ENCODE data around the gene ZNF774. TPM values are rescaled to one million over a fixed set of nuclear protein-coding genes. Genes with fewer than 3 reads are reported as not detected.
"Not testable (repeated sequence)": the region's sequence is repeated elsewhere in the genome, so short reads cannot be mapped to it uniquely, and the experiment has no call there.

The ZNF774 gene
- total RNA-seq, 1 donor from 2014 or later: 9.5 TPM

DNA sequence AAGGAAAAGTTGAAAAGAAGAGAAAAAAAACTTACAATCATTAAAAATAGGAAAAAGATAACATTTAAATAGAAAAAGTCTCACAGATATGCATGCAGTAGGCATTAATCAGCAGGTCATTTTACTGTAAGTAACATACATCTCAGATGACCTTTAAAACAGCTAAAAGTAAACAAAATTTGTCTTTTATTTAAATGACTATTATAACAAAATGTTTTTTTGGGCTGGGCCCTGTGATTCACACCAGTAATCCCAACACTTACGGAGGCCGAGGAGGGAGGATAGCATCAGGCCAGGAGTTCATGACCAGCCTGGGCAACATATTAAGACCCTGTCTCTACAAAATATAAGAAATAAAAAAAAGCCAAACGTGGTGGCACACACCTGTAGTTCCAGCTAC, 50.7 kb downstream of the ZNF774 start:
- H3K4me3 Mint-ChIP-seq (ENCODE audit: low read depth): peak overlapping the region; percentile 25
- H3K4me1 Mint-ChIP-seq (ENCODE audit: low read depth): peaks cover 45% of the 10 kb centered on the region

GRCh38 chr15:90405055-90405607, 53.0 kb downstream of the ZNF774 start:
- Mint-ChIP-seq H3K27me3 (no peaks in the 10 kb centered on the region), H3K9me3 (ENCODE audit: low read depth) (peaks cover 4% of the 10 kb centered on the region), H3K27ac (no peak overlapping the region), H3K36me3 (ENCODE audit: insufficient read depth) (peaks cover 14% of the 10 kb centered on the region), H3K4me1 (ENCODE audit: low read depth) (peaks cover 45% of the 10 kb centered on the region), H3K4me3 (ENCODE audit: low read depth) (no peak overlapping the region)
- no peak for DNase-seq (ENCODE audit: low spot score, unreplicated experiment)
- TF ChIP-seq CTCF (IDR thresholded peaks at IDR 0.05; ENCODE audit: unreplicated experiment): no peak

More for the DNA sequence above, 50.7 kb downstream of the ZNF774 start:
- TF ChIP-seq CTCF (IDR thresholded peaks at IDR 0.05; ENCODE audit: unreplicated experiment): no peak
- Mint-ChIP-seq H3K27ac (peak overlapping the region; percentile 97), H3K27me3 (no peaks in the 10 kb centered on the region), H3K9me3 (ENCODE audit: low read depth) (no peaks in the 10 kb centered on the region), H3K36me3 (ENCODE audit: insufficient read depth) (peaks cover 4% of the 10 kb centered on the region)
- no peak for DNase-seq (ENCODE audit: low spot score, unreplicated experiment)

DNA sequence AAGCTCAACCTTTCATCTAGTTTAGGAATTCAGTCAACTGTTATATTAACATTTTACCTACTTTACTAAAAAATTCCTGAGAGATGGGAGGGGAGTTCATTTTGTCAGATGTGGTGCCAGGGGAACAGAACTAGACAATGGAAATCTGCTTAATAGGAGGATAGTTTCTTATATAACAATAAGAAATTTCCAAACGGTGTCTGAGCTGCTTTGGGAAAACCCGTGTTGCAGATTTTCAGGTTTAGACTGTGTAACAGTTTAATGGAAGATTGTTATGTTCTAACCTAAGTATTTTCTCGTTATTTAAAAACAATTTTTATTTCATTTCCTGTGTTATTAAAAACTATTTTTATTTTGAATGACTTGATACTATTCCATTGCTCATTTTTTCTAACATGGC, 55.3 kb downstream of the ZNF774 start:
- no peaks in the 10 kb centered on the region for H3K27me3 Mint-ChIP-seq
- DNase-seq (ENCODE audit: low spot score, unreplicated experiment): no peak
- peaks cover 17% of the 10 kb centered on the region for H3K36me3 Mint-ChIP-seq (ENCODE audit: insufficient read depth)
- H3K4me1 Mint-ChIP-seq (ENCODE audit: low read depth): peaks cover 37% of the 10 kb centered on the region
- no peak for TF ChIP-seq CTCF (IDR thresholded peaks at IDR 0.05; ENCODE audit: unreplicated experiment)
- peaks cover 4% of the 10 kb centered on the region for H3K9me3 Mint-ChIP-seq (ENCODE audit: low read depth)
- no peak overlapping the region for H3K27ac Mint-ChIP-seq
- no peak overlapping the region for H3K4me3 Mint-ChIP-seq (ENCODE audit: low read depth)

DNA sequence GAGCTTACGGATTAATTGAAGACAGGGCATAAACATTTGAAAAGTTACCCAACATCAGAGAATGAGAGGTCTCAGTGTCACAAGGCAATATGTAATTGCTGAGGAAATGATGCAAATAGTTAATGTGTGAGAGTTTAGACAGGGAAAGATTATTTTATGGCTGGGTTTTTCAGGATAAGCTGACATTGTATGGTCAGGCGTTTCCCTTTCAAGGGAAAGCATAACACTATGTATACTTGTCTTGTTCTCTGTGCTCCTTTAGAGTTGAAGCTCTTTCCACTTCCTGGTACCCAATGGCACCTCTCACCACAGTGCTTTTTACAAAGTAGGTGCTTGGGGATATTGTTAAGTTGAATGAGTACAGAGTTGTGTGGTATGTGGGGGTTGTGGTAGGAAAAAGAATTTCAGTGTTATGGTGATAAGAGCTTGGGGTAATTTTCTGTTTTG, 55.8 kb downstream of the ZNF774 start:
- no peak overlapping the region for H3K4me3 Mint-ChIP-seq (ENCODE audit: low read depth)
- H3K36me3 Mint-ChIP-seq (ENCODE audit: insufficient read depth): peaks cover 17% of the 10 kb centered on the region
- peaks cover 40% of the 10 kb centered on the region for H3K4me1 Mint-ChIP-seq (ENCODE audit: low read depth)
- TF ChIP-seq CTCF (IDR thresholded peaks at IDR 0.05; ENCODE audit: unreplicated experiment): no peak
- H3K27ac Mint-ChIP-seq: no peak overlapping the region
- H3K27me3 Mint-ChIP-seq: no peaks in the 10 kb centered on the region
- no peak for DNase-seq (ENCODE audit: low spot score, unreplicated experiment)
- peaks cover 4% of the 10 kb centered on the region for H3K9me3 Mint-ChIP-seq (ENCODE audit: low read depth)

DNA sequence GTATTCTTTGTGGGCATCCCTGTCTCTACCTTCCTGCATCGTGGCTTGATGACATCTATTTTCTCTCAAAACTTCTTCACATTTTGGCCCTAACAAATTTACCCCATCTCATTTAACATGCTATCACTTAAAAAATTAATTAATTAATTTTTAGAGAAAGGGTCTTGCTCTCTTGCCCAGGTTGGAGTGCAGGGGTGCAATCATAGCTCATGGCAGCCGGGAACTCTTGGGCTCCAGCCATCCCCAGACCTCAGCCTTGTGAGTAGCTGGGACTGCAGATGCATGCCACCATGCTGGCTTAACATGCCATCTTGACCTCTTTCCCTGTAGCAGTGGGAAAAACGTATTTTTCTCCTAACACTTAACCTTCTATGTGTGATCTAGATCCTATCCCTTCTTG, 56.6 kb downstream of the ZNF774 start:
- Mint-ChIP-seq H3K4me1 (ENCODE audit: low read depth) (peaks cover 46% of the 10 kb centered on the region), H3K27ac (no peak overlapping the region), H3K4me3 (ENCODE audit: low read depth) (no peak overlapping the region), H3K9me3 (ENCODE audit: low read depth) (peaks cover 4% of the 10 kb centered on the region), H3K27me3 (no peaks in the 10 kb centered on the region), H3K36me3 (ENCODE audit: insufficient read depth) (peaks cover 17% of the 10 kb centered on the region)
- no peak for TF ChIP-seq CTCF (IDR thresholded peaks at IDR 0.05; ENCODE audit: unreplicated experiment)
- DNase-seq (ENCODE audit: low spot score, unreplicated experiment): no peak

GRCh38 chr15:90409587-90409986, 57.5 kb downstream of the ZNF774 start:
- not testable (repeated sequence) for H3K9me3 Mint-ChIP-seq (ENCODE audit: low read depth); H3K4me3 Mint-ChIP-seq (ENCODE audit: low read depth); H3K27me3 Mint-ChIP-seq; DNase-seq (ENCODE audit: low spot score, unreplicated experiment); H3K27ac Mint-ChIP-seq
- H3K36me3 Mint-ChIP-seq (ENCODE audit: insufficient read depth): peaks cover 17% of the 10 kb centered on the region
- peaks cover 53% of the 10 kb centered on the region for H3K4me1 Mint-ChIP-seq (ENCODE audit: low read depth)

DNA sequence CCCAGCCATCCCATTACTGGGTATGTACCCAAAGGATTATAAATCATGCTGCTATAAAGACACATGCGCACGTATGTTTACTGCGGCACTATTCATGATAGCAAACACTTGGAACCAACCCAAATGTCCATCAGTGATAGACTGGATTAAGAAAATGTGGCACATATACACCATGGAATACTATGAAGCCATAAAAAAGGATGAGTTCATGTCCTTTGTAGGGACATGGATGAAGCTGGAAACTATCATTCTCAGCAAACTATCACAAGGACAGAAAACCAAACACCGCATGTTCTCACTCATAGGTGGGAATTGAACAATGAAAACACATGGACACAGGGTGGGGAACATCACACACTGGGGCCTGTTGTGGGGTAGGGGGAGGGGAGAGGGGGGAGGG, 58.2 kb downstream of the ZNF774 start:
- H3K27ac Mint-ChIP-seq; DNase-seq (ENCODE audit: low spot score, unreplicated experiment); H3K9me3 Mint-ChIP-seq (ENCODE audit: low read depth); H3K4me3 Mint-ChIP-seq (ENCODE audit: low read depth); H3K27me3 Mint-ChIP-seq: not testable (repeated sequence)
- H3K4me1 Mint-ChIP-seq (ENCODE audit: low read depth): peaks cover 51% of the 10 kb centered on the region
- H3K36me3 Mint-ChIP-seq (ENCODE audit: insufficient read depth): peaks cover 17% of the 10 kb centered on the region
